GM12873 (cell line): ENCODE results near the gene NEDD4L.
A peak's percentile ranks its signal among the peaks of the same experiment; 100 is the strongest.

Experiments used
- TF ChIP-seq, protein P1 (sequence below): IDR thresholded peaks from 2 replicates; pipeline ENCODE4 v1.5.1; 2012; ENCODE audit warnings: low read depth, mild to moderate bottlenecking, moderate library complexity, low read length, control low read depth; ENCODE audit not compliant: insufficient read depth; ENCODE audit errors: missing control alignments

Gene NEDD4L

DNA sequence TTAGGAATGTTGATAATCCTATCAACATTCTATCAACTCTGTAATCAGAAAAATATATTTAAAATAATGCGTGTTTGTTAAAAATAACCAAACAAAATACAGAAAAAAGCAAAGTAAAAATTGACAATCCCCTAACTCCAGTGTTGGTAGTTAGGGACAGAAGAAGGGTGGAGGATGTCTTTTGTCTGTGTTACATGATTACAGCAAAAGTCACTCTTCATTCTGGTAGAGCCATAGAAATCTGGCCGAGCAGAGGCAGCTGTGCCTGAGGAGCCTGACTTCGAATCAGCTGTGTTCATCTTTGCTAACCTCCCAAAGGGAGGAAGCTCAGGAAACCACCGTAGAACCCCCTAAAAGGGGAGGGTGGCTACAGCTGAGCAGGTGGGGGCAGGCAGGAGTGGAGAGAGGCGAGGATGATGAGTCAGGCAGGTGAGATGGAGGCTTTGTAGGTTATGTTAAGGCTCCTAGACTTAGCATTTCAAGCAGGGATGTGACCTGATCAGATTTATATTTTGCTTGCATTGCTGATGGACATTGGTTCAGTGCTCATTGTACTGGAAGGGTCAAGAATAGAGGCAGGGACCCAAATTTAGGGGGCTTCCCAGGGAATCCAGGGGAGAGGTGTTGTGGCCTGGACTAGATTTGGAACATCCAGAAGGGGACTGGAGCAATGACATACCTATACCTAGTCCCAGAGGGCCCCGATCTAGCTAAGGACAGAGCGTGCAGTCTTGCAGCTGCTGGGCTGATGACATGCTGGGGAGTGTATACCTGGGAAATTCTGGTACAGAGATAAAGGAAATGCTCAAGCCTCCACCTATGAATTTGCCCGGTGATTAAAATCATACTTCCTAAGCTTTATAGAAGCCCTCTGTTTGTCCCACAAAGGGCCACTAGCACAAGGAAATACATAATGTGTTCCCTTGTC lies 95.7 kb downstream of the NEDD4L start:
- TF ChIP-seq, protein P1, sequence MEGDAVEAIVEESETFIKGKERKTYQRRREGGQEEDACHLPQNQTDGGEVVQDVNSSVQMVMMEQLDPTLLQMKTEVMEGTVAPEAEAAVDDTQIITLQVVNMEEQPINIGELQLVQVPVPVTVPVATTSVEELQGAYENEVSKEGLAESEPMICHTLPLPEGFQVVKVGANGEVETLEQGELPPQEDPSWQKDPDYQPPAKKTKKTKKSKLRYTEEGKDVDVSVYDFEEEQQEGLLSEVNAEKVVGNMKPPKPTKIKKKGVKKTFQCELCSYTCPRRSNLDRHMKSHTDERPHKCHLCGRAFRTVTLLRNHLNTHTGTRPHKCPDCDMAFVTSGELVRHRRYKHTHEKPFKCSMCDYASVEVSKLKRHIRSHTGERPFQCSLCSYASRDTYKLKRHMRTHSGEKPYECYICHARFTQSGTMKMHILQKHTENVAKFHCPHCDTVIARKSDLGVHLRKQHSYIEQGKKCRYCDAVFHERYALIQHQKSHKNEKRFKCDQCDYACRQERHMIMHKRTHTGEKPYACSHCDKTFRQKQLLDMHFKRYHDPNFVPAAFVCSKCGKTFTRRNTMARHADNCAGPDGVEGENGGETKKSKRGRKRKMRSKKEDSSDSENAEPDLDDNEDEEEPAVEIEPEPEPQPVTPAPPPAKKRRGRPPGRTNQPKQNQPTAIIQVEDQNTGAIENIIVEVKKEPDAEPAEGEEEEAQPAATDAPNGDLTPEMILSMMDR = no peak

DNA sequence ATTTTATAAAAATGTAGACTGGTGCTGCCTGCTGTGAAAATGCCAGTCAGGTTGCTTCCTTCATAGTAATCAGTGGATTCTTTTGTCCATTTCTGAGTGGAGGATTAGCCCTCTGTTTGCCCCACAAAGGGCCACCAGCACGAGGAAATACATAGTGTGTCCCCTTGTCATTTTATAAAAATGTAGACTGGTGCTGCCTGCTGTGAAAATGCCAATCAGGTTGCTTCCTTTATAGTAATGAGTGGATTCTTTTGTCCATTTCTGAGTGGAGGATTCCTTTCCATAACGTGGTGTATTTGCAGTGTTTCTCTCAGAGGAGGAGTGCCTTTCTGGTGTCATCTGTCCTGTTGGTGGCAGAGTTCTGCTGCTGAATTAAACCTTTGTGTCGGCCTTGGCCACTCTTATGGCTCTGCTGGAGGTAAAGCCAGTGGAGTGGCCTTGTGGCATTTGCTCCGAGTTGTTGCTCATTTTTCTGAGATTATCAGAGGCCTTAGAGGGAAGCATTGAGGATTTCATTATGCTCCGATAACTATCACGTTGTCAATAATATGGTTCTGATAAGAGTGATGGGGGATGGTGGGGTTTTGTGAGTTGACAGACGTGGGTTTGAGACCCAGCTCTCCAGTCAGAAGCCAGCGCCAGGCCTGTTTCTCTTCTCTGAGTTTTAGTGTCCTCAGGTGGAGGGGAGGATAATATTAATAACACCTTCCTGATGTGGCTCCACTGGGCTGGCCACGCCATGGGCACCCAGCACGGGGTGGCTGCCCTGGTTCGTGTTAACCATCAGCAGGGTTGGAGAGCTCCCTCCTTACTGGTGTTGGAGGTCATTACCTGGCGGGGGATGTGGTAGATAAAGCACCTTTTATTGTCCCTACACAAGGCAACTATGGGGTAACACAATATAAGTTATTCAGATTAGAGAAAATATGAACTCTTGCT lies 96.6 kb downstream of the NEDD4L start:
- TF ChIP-seq, protein P1 = peak; percentile 8

DNA sequence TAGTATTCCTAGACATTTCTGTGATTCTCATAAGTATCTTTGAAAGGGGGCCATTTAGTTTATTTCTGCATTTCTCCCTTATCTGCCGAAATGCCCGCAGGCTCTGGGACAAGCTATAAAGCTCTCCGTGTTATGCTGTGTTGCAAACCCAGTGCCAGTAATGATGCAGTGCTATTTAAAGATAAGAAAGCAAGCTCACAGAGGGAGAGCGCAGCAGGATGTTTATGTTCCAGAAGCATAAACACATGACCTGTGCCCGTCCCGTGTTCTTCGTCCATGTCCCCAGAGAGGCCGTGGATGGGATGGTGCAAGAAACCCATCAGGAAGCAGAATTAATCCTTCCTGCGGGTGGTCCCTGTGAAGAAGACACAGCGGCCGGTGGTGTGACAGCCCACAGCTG lies 99.4 kb downstream of the NEDD4L start:
- TF ChIP-seq, protein P1 = no peak

DNA sequence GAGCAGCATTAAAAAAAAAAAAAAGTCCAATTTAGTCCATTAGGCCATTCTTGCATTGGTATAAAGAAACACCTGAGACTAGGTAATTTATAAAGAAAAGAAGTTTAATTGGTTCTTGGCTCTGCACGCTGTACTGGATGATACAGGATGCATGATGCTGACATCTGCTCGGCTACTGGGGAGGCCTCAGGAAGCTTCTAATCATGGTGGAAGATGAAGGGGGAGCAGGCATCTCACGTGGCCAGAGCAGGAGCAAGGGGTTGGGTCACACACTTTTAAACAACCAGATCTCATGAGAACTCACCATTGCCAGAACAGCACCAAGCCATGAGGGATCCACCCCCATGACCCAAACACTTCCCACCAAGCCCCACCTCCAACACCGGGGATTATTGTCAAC lies 100.1 kb downstream of the NEDD4L start:
- TF ChIP-seq, protein P1 = no peak

DNA sequence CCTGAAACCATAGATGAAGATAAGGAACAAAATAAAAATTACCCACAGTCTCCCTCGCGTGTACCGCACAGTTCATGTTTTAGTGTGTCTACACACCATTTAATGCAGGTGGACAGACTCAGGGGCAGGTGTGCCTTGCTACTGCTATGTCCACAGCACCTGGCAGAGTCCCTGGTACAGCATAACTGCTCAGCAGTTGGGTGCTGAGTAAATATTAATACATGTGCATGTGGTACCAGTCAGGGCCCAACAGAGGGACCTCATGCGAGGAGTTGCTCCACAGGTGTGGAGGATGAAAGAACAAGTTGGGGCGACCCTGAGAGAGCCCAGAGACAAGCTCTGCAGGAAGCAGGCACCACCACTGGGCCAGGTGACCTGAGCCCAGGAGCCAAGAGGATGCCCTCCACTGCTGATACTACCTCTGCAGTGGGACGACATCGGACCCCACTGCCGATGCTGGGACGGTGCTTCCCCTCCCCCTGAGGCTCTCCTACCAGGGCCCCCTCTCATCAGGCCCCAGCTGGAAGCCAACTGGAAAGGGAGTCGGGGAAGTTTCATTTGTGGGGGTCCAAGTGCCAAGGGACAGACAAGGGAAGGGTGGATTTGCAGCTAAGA lies 100.8 kb downstream of the NEDD4L start:
- TF ChIP-seq, protein P1 = no peak

DNA sequence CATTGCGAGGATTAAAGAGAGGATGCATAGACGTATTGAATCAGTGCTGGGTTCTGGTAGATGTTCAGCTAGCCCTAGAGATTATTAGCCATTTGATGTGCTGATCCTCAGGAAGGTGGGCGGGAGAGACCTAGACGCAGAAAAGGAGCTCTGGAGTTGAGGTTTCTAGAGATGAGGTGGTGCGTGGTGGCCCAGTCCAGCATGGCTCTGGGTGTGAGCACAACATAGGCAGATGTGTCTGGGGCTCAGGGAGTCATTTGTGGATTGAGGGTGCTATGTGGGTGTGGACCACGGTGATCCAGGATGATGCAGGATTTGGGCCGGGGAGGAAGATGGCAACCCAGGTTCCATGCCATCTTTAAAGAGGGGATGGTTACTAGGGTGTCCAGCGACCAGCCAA lies 102.1 kb downstream of the NEDD4L start:
- TF ChIP-seq, protein P1 = no peak
